CD4-positive, alpha-beta T cell (primary cell): ENCODE measurements around the gene NXN. TPM values are rescaled to one million over a fixed set of nuclear protein-coding genes. Genes with fewer than 3 reads are reported as not detected.

ENCODE experiments used
- ATAC-seq: fragments of 200-7000 bp; cut with Tn5 transposase; one replicate; pipeline ENCODE4 v1.10.0; 2022; ENCODE audit warnings: mild to moderate bottlenecking; ENCODE audit not compliant: poor library complexity
- CTCF ChIA-PET: fragments of 350-600 bp; sonication (Branson Sonifier 250); formaldehyde crosslinking; loops from one replicate; lab custom pipeline; 2021; ENCODE audit warnings: antibody characterized with exemption, inconsistent platforms; lab: Charles Lee
- POLR2A ChIA-PET: fragments of 350-600 bp; sonication (Branson Sonifier 250); formaldehyde crosslinking; loops from one replicate; lab custom pipeline; 2021; ENCODE audit warnings: antibody characterized with exemption, inconsistent platforms; lab: Charles Lee
- DNase-seq, 14 experiments: peaks; one replicate each; pipeline ENCODE4 v3.0.0-alpha.2; 2013 to 2020; ENCODE audit warnings: mixed read lengths in 2 of 14
- H3K27ac ChIP-seq, 2 donors: one replicate each; pipeline versions ENCODE4 v1.5.1 to v1.7.0; 2013; ENCODE audit warnings: low read length in 2 of 2, low read depth in 1 of 2, mild to moderate bottlenecking in 1 of 2
- H3K27me3 ChIP-seq, 2 experiments: 1 replicate in 1 of 2; 2 replicates in 1 of 2; pipeline versions ENCODE4 v1.6.1 to v1.7.0; 2013; ENCODE audit warnings: low read length in 2 of 2, control low read depth in 1 of 2, mild to moderate bottlenecking in 1 of 2, moderate library complexity in 1 of 2; ENCODE audit not compliant: insufficient read depth in 2 of 2, control insufficient read depth in 1 of 2
- H3K36me3 ChIP-seq: one replicate; pipeline ENCODE4 v1.6.1; 2013; ENCODE audit warnings: low read length, control low read depth; ENCODE audit not compliant: insufficient read depth
- H3K4me1 ChIP-seq: one replicate; pipeline ENCODE4 v1.6.1; 2013; ENCODE audit warnings: low read length, control low read depth; ENCODE audit not compliant: insufficient read depth
- H3K4me3 ChIP-seq: one replicate; pipeline ENCODE4 v1.5.1; 2013; ENCODE audit warnings: mild to moderate bottlenecking, low read length, moderate library complexity
- H3K9me3 ChIP-seq, 2 experiments: 1 replicate in 1 of 2; 2 replicates in 1 of 2; pipeline versions ENCODE4 v1.6.1 to v1.7.0; 2013; ENCODE audit warnings: low read length in 2 of 2, mild to moderate bottlenecking in 2 of 2, control low read depth in 1 of 2, moderate library complexity in 1 of 2; ENCODE audit not compliant: control insufficient read depth in 1 of 2, insufficient read depth in 1 of 2
- H3K27ac Mint-ChIP-seq: one replicate; pipeline ENCODE4 v1.8.0; 2020; ENCODE audit warnings: mixed read lengths
- H3K27me3 Mint-ChIP-seq: one replicate; pipeline ENCODE4 v1.8.0; 2021; ENCODE audit warnings: mixed read lengths
- H3K36me3 Mint-ChIP-seq: one replicate; pipeline ENCODE4 v1.8.0; 2021; ENCODE audit warnings: low read depth, mixed read lengths
- H3K4me1 Mint-ChIP-seq: one replicate; pipeline ENCODE4 v1.8.0; 2021; ENCODE audit warnings: low read depth, mixed read lengths
- H3K4me3 Mint-ChIP-seq: one replicate; pipeline ENCODE4 v1.8.0; 2020; ENCODE audit warnings: mild to moderate bottlenecking, mixed read lengths
- H3K9me3 Mint-ChIP-seq: one replicate; pipeline ENCODE4 v1.8.0; 2020; ENCODE audit warnings: mixed read lengths
- CTCF ChIP-seq: fragments of 200-600 bp; IDR thresholded peaks from one replicate; pipeline ENCODE4 v1.8.0; 2022; ENCODE audit warnings: antibody characterized with exemption, mild to moderate bottlenecking
- intact Hi-C, 2 experiments: fragments of 100-400 bp; cut with DNase I in 1 of 2; cut with micrococcal nuclease in 1 of 2; formaldehyde crosslinking; loops; one replicate each; pipeline versions ENCODE4 v1.15.1 to v1.9.0; 2023 to 2025; cut with DNase I, micrococcal nuclease
- polyA plus RNA-seq, 2 donors: library from polyadenylated mRNA; unstranded; fragments of 120-200 nt; gene quantifications; one replicate each; pipeline ENCODE4 v1.2.1, GENCODE V29; 2013
- total RNA-seq, 174 experiments: library from RNA in 2 of 174; stranded (reverse) in 2 of 174; gene quantifications; one replicate each; pipeline ENCODE4 v1.2.3 and lab custom pipeline; 2021 to 2026

The NXN gene
- total RNA-seq (under 1 TPM; 0.80 to 0.98 TPM), total RNA-seq (lab: John Stamatoyannopoulos, UW) (0 to 1.4 (median 0.46) reads per million in 172 experiments)
- 0.78 TPM for polyA plus RNA-seq (2013, experiment 1 of 2)
- 2.3 TPM for polyA plus RNA-seq (2013, experiment 2 of 2)

- Histone ChIP-seq H3K36me3 (no peaks in the 10 kb centered on the region), H3K27me3 (peaks cover 24 to 39% of the 10 kb centered on the region in 2 experiments), H3K4me1 (peaks cover 23% of the 10 kb centered on the region), H3K27ac (peak within 1 kb of the TSS in 1 of 2 donors; percentile 21), H3K4me3 (peak within 1 kb of the TSS; percentile 67), H3K9me3 (no peaks in the 10 kb centered on the region)
- H3K9me3 Mint-ChIP-seq, result no peaks in the 10 kb centered on the region
- ATAC-seq (peak; percentile 73), DNase-seq (peak; percentile 80 to 94 (median 90))
- ChIA-PET CTCF (interaction anchor here (1.0 to 3.4 kb wide), 5 partner anchors 17 to 568 kb away, joined by 3 to 53 read pairs (median 16); partner anchors contain the start of gene TIMM22), POLR2A (interaction anchor here (0.7 to 4.9 kb wide), 7 partner anchors 17 to 757 kb away, joined by 3 to 44 read pairs (median 8); partner anchors contain the start of genes GEMIN4, GLOD4, MRM3 and TIMM22)
- intact Hi-C loops, result loop anchor here (1.0 to 10.0 kb wide), 8 partner anchors 17 to 835 kb away; partner anchors contain the start of genes ABR (in 1 of the 2), GLOD4 (in 1 of the 2), MRM3 (in 1 of the 2) and VPS53 (in 1 of the 2)
- H3K27ac Mint-ChIP-seq, result peak within 1 kb of the TSS; percentile 56
- H3K4me3 Mint-ChIP-seq, result peak within 1 kb of the TSS; percentile 91
- peaks cover 37% of the 10 kb centered on the region for H3K27me3 Mint-ChIP-seq
- H3K36me3 Mint-ChIP-seq, result no peaks in the 10 kb centered on the region
- no peak for TF ChIP-seq CTCF
- peaks cover 17% of the 10 kb centered on the region for H3K4me1 Mint-ChIP-seq
Observed at GRCh38 chr17:979539-980405, at the start of gene NXN. TSS of gene NXN (minus strand) at chr17:979776.

- ChIA-PET POLR2A (no interaction called here), CTCF (no interaction called here)
- no peak for TF ChIP-seq CTCF
- ATAC-seq, result no peak
- H3K4me1 Mint-ChIP-seq, result no peaks in the 10 kb centered on the region
- no peak overlapping the region for H3K4me3 Mint-ChIP-seq
- H3K36me3 Mint-ChIP-seq, result peaks cover 16% of the 10 kb centered on the region
- intact Hi-C loops, result no loop called here
- Histone ChIP-seq H3K27me3 (no peaks in the 10 kb centered on the region), H3K4me3 (no peak overlapping the region), H3K36me3 (peaks cover 13% of the 10 kb centered on the region), H3K9me3 (peaks cover 0 to 2% of the 10 kb centered on the region in 2 experiments), H3K4me1 (no peaks in the 10 kb centered on the region), H3K27ac (no peak overlapping the region)
- DNase-seq, result no peak
- no peaks in the 10 kb centered on the region for H3K9me3 Mint-ChIP-seq
- no peaks in the 10 kb centered on the region for H3K27me3 Mint-ChIP-seq
- H3K27ac Mint-ChIP-seq, result no peak overlapping the region
Observed at GRCh38 chr17:1027044-1027443, 47.5 kb upstream of the NXN start.

GRCh38 chr17:1026599-1026975 is 47.0 kb upstream of the NXN start:
- H3K36me3 Mint-ChIP-seq, result peaks cover 16% of the 10 kb centered on the region
- H3K4me1 Mint-ChIP-seq, result no peaks in the 10 kb centered on the region
- Histone ChIP-seq H3K27me3 (no peaks in the 10 kb centered on the region), H3K36me3 (peaks cover 13% of the 10 kb centered on the region), H3K9me3 (no peaks in the 10 kb centered on the region), H3K4me1 (no peaks in the 10 kb centered on the region), H3K27ac (no peak overlapping the region), H3K4me3 (no peak overlapping the region)
- POLR2A ChIA-PET, result no interaction called here
- no peaks in the 10 kb centered on the region for H3K9me3 Mint-ChIP-seq
- ATAC-seq (no peak), DNase-seq (no peak)
- H3K27ac Mint-ChIP-seq, result no peak overlapping the region
- CTCF ChIA-PET, result no interaction called here
- TF ChIP-seq CTCF, result no peak
- H3K27me3 Mint-ChIP-seq, result no peaks in the 10 kb centered on the region
- H3K4me3 Mint-ChIP-seq, result no peak overlapping the region
- intact Hi-C loops, result no loop called here
